Trophoblast cell (in vitro differentiated cells and primary cell): Measurements from ENCODE around the gene XNDC1N.

Experiments used
- DNase-seq, 2 donors: peaks; one replicate each; pipeline ENCODE4 v3.0.0-alpha.2; 2016
- H2AFZ ChIP-seq: 2 replicates; pipeline ENCODE4 v1.6.1; 2013; ENCODE audit warnings: low read length, moderate library complexity, mild to moderate bottlenecking; ENCODE audit not compliant: insufficient read depth, poor library complexity
- H2AK5ac ChIP-seq: 2 replicates; pipeline ENCODE4 v1.6.1; 2013; ENCODE audit warnings: mild to moderate bottlenecking, low read length
- H2BK120ac ChIP-seq: 2 replicates; pipeline ENCODE4 v1.6.1; 2013; ENCODE audit warnings: low read length, mild to moderate bottlenecking, moderate library complexity; ENCODE audit not compliant: insufficient read depth, poor library complexity
- H2BK12ac ChIP-seq: 2 replicates; pipeline ENCODE4 v1.6.1; 2013; ENCODE audit warnings: mild to moderate bottlenecking, low read length, moderate library complexity
- H2BK5ac ChIP-seq: 2 replicates; pipeline ENCODE4 v1.6.1; 2013; ENCODE audit warnings: low read length, low read depth, moderate library complexity, mild to moderate bottlenecking; ENCODE audit not compliant: poor library complexity
- H3K14ac ChIP-seq: 2 replicates; pipeline ENCODE4 v1.6.1; 2013; ENCODE audit warnings: mild to moderate bottlenecking, low read length
- H3K18ac ChIP-seq: 2 replicates; pipeline ENCODE4 v1.6.1; 2013; ENCODE audit warnings: mild to moderate bottlenecking, low read length
- H3K23ac ChIP-seq: 2 replicates; pipeline ENCODE4 v1.6.1; 2013; ENCODE audit warnings: low read length
- H3K27ac ChIP-seq: 2 replicates; pipeline ENCODE4 v1.5.1; 2013; ENCODE audit warnings: low read depth, mild to moderate bottlenecking, inconsistent platforms, low read length, moderate library complexity
- H3K27me3 ChIP-seq: 2 replicates; pipeline ENCODE4 v1.6.1; 2013; ENCODE audit warnings: inconsistent platforms, mild to moderate bottlenecking, low read length, moderate library complexity; ENCODE audit not compliant: insufficient read depth
- H3K36me3 ChIP-seq, 2 experiments: 1 replicate in 1 of 2; 2 replicates in 1 of 2; pipeline ENCODE4 v1.6.1; 2013; ENCODE audit warnings: low read length in 2 of 2, mild to moderate bottlenecking in 2 of 2, moderate library complexity in 1 of 2; ENCODE audit not compliant: insufficient read depth in 2 of 2, control insufficient read depth in 1 of 2
- H3K4ac ChIP-seq: 2 replicates; pipeline ENCODE4 v1.6.1; 2013; ENCODE audit warnings: low read depth, mild to moderate bottlenecking, low read length, moderate library complexity
- H3K4me1 ChIP-seq, 2 experiments: 1 replicate in 1 of 2; 2 replicates in 1 of 2; pipeline ENCODE4 v1.6.1; 2013; ENCODE audit warnings: low read length in 2 of 2, mild to moderate bottlenecking in 2 of 2, moderate library complexity in 1 of 2; ENCODE audit not compliant: insufficient read depth in 2 of 2, control insufficient read depth in 1 of 2
- H3K4me2 ChIP-seq: 2 replicates; pipeline ENCODE4 v1.6.1; 2013; ENCODE audit warnings: inconsistent platforms, mild to moderate bottlenecking, low read length, moderate library complexity
- H3K4me3 ChIP-seq: 2 replicates; pipeline ENCODE4 v1.5.1; 2013; ENCODE audit warnings: mild to moderate bottlenecking, low read depth, low read length, inconsistent platforms
- H3K79me1 ChIP-seq: one replicate; pipeline ENCODE4 v1.6.1; 2013; ENCODE audit warnings: low read length
- H3K79me2 ChIP-seq: 2 replicates; pipeline ENCODE4 v1.6.1; 2013; ENCODE audit warnings: low read length, mild to moderate bottlenecking; ENCODE audit not compliant: control insufficient read depth, insufficient read depth, poor library complexity
- H3K9ac ChIP-seq: 2 replicates; pipeline ENCODE4 v1.6.1; 2013; ENCODE audit warnings: mild to moderate bottlenecking, low read length
- H3K9me3 ChIP-seq: 2 replicates; pipeline ENCODE4 v1.6.1; 2013; ENCODE audit warnings: low read depth, mild to moderate bottlenecking, control low read depth, inconsistent platforms, low read length; ENCODE audit not compliant: insufficient read depth
- H4K12ac ChIP-seq: 2 replicates; pipeline ENCODE4 v1.6.1; 2013; ENCODE audit warnings: low read depth, mild to moderate bottlenecking, low read length, moderate library complexity
- H4K8ac ChIP-seq: 2 replicates; pipeline ENCODE4 v1.6.1; 2013; ENCODE audit warnings: low read depth, mild to moderate bottlenecking, low read length, moderate library complexity
- H4K91ac ChIP-seq: one replicate; pipeline ENCODE4 v1.6.1; 2013; ENCODE audit warnings: low read depth, mild to moderate bottlenecking, low read length, moderate library complexity
- WGBS: extraction: QIAGEN DNeasy Blood & Tissue Kit; methylation state at CpG from one replicate; pipeline ENCODE4 v1.1.7; 2013; ENCODE audit warnings: missing lambda C conversion rate; ENCODE audit not compliant: insufficient read length, insufficient coverage; ENCODE audit errors: extremely low coverage; 5-methylcytosine and 5-hydroxymethylcytosine counted together

The XNDC1N gene

GRCh38 chr11:71971680-71972079 is 43.3 kb upstream of the XNDC1N start:
- Histone ChIP-seq H4K91ac (no peak overlapping the region), H3K4ac (no peak overlapping the region), H3K14ac (no peak overlapping the region), H3K4me3 (no peak overlapping the region), H2BK12ac (no peak overlapping the region), H3K9ac (no peak overlapping the region), H2BK120ac (no peak overlapping the region), H3K4me2 (no peak overlapping the region), H3K18ac (no peak overlapping the region), H3K36me3 (peaks cover 7 to 8% of the 10 kb centered on the region in 2 experiments), H3K27ac (no peak overlapping the region), H4K12ac (no peak overlapping the region), H3K9me3 (no peaks in the 10 kb centered on the region), H3K4me1 (no peaks in the 10 kb centered on the region), H2AFZ (no peak overlapping the region), H4K8ac (no peak overlapping the region), H3K27me3 (no peaks in the 10 kb centered on the region), H3K23ac (no peak overlapping the region), H3K79me1 (no peaks in the 10 kb centered on the region), H3K79me2 (no peaks in the 10 kb centered on the region), H2BK5ac (no peak overlapping the region), H2AK5ac (no peak overlapping the region)
- no CpG with 5 or more reads among the region's 2 CpGs for WGBS
- DNase-seq: no peak

DNA sequence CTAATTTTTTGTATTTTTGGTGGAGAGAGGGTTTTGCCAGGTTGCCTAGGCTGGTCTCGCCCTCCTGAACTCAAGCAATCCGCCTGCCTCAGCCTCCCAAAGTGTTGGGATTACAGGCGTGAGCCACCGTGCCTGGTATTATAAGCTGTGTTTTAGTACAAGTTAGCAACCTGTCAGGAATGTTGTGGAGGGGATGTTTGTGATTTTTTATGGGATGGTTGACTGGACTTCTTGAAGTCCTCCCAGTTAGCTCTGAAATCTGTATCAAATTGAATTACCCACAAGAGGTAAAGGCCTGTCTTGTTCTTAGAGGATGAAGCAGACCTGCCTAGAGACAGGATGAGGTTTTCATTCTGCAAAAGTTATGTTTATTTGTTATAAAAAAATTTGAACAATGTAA is 36.2 kb upstream of the XNDC1N start:
- Histone ChIP-seq H3K79me2 (no peaks in the 10 kb centered on the region), H3K4me2 (no peak overlapping the region), H3K36me3 (peaks cover 13 to 18% of the 10 kb centered on the region in 2 experiments), H3K4me3 (no peak overlapping the region), H3K23ac (no peak overlapping the region), H3K9me3 (peaks cover 2% of the 10 kb centered on the region), H3K27ac (no peak overlapping the region), H2BK12ac (no peak overlapping the region), H4K8ac (no peak overlapping the region), H3K9ac (no peak overlapping the region), H4K12ac (no peak overlapping the region), H2BK120ac (no peak overlapping the region), H3K4ac (no peak overlapping the region), H4K91ac (no peak overlapping the region), H2AFZ (no peak overlapping the region), H3K18ac (no peak overlapping the region), H3K79me1 (no peaks in the 10 kb centered on the region), H3K27me3 (no peaks in the 10 kb centered on the region), H3K4me1 (no peaks in the 10 kb centered on the region), H3K14ac (no peak overlapping the region), H2AK5ac (no peak overlapping the region), H2BK5ac (no peak overlapping the region)
- peak in 1 of 2 donors; percentile 42 for DNase-seq
- WGBS: no CpG with 5 or more reads among the region's 4 CpGs

- H2AFZ ChIP-seq: no peak overlapping the region
- no peak for DNase-seq
- H3K79me2 ChIP-seq: no peaks in the 10 kb centered on the region
- H3K18ac ChIP-seq: no peak overlapping the region
- H3K79me1 ChIP-seq: no peaks in the 10 kb centered on the region
- H2BK120ac ChIP-seq: no peak overlapping the region
- H3K4me1 ChIP-seq: no peaks in the 10 kb centered on the region
- H4K91ac ChIP-seq: no peak overlapping the region
- no peak overlapping the region for H3K9ac ChIP-seq
- H2BK12ac ChIP-seq: no peak overlapping the region
- H4K8ac ChIP-seq: no peak overlapping the region
- H3K4ac ChIP-seq: no peak overlapping the region
- H3K14ac ChIP-seq: no peak overlapping the region
- no peak overlapping the region for H3K23ac ChIP-seq
- no CpG with 5 or more reads among the region's 8 CpGs for WGBS
- no peaks in the 10 kb centered on the region for H3K27me3 ChIP-seq
- no peak overlapping the region for H3K4me2 ChIP-seq
- no peak overlapping the region for H2BK5ac ChIP-seq
- H2AK5ac ChIP-seq: no peak overlapping the region
- no peak overlapping the region for H3K27ac ChIP-seq
- H4K12ac ChIP-seq: no peak overlapping the region
- H3K36me3 ChIP-seq: peaks cover 10 to 15% of the 10 kb centered on the region in 2 experiments
- H3K4me3 ChIP-seq: no peak overlapping the region
- H3K9me3 ChIP-seq: peaks cover 2% of the 10 kb centered on the region
These were observed 35.1 kb upstream of the XNDC1N start for GRCh38 chr11:71963468-71963867.

- H2BK120ac ChIP-seq: no peak overlapping the region
- no peak overlapping the region for H4K91ac ChIP-seq
- H3K18ac ChIP-seq: no peak overlapping the region
- H3K79me2 ChIP-seq: no peaks in the 10 kb centered on the region
- H3K36me3 ChIP-seq: peaks cover 10 to 15% of the 10 kb centered on the region in 2 experiments
- peaks cover 2% of the 10 kb centered on the region for H3K9me3 ChIP-seq
- H3K9ac ChIP-seq: no peak overlapping the region
- H4K12ac ChIP-seq: no peak overlapping the region
- no peak overlapping the region for H3K14ac ChIP-seq
- no peak for DNase-seq
- H3K27ac ChIP-seq: no peak overlapping the region
- H2BK12ac ChIP-seq: no peak overlapping the region
- no peak overlapping the region for H2AFZ ChIP-seq
- H3K4ac ChIP-seq: no peak overlapping the region
- H4K8ac ChIP-seq: no peak overlapping the region
- no peaks in the 10 kb centered on the region for H3K4me1 ChIP-seq
- H3K27me3 ChIP-seq: no peaks in the 10 kb centered on the region
- H3K23ac ChIP-seq: no peak overlapping the region
- H2AK5ac ChIP-seq: no peak overlapping the region
- H3K4me2 ChIP-seq: no peak overlapping the region
- no peak overlapping the region for H2BK5ac ChIP-seq
- no peak overlapping the region for H3K4me3 ChIP-seq
- WGBS: no CpG with 5 or more reads among the region's 2 CpGs
- H3K79me1 ChIP-seq: no peaks in the 10 kb centered on the region
These were observed 34.1 kb upstream of the XNDC1N start for GRCh38 chr11:71962428-71963038.
